CD14-positive monocyte (primary cell): Measurements from ENCODE around the gene NNMT. TPM values are rescaled to one million over a fixed set of nuclear protein-coding genes. Genes with fewer than 3 reads are reported as not detected.

ENCODE experiments used
- DNase-seq, 3 donors: peaks; one replicate each; pipeline ENCODE4 v3.0.0-alpha.2; 2011 to 2022
- H2AFZ ChIP-seq: 2 replicates; pipeline ENCODE4 v1.6.0; 2012; ENCODE audit warnings: mild to moderate bottlenecking, low read depth, low read length, inconsistent platforms; ENCODE audit not compliant: insufficient read depth, poor library complexity, severe bottlenecking
- H3K27ac ChIP-seq, 2 donors: 1 replicate in 1 of 2; 2 replicates in 1 of 2; pipeline ENCODE4 v1.5.1; 2012 to 2013; ENCODE audit warnings: low read length in 2 of 2, control low read depth in 1 of 2, inconsistent platforms in 1 of 2, low read depth in 1 of 2, mild to moderate bottlenecking in 1 of 2
- H3K27me3 ChIP-seq, 2 donors: one replicate each; pipeline versions ENCODE4 v1.6.0 to v1.6.1; 2011 to 2013; ENCODE audit warnings: low read length in 2 of 2; ENCODE audit not compliant: control insufficient read depth in 2 of 2, insufficient read depth in 2 of 2
- H3K36me3 ChIP-seq, 2 donors: replicated peaks in 1 of 2; 1 replicate in 1 of 2; 2 replicates in 1 of 2; pipeline versions ENCODE4 v1.5.1 to v1.6.1; 2012 to 2013; ENCODE audit warnings: low read length in 2 of 2, control low read depth in 1 of 2, inconsistent platforms in 1 of 2, mild to moderate bottlenecking in 1 of 2; ENCODE audit not compliant: insufficient read depth in 2 of 2, control insufficient read depth in 1 of 2
- H3K4me1 ChIP-seq, 2 donors: 1 replicate in 1 of 2; 2 replicates in 1 of 2; pipeline versions ENCODE4 v1.5.1 to v1.6.1; 2012 to 2013; ENCODE audit warnings: low read length in 2 of 2, control low read depth in 1 of 2, inconsistent platforms in 1 of 2, mild to moderate bottlenecking in 1 of 2, moderate library complexity in 1 of 2; ENCODE audit not compliant: insufficient read depth in 2 of 2, control insufficient read depth in 1 of 2
- H3K4me2 ChIP-seq: replicated peaks from 2 replicates; pipeline ENCODE3; 2012; ENCODE audit warnings: low read length, moderate library complexity, mild to moderate bottlenecking; ENCODE audit not compliant: poor library complexity, severe bottlenecking; ENCODE audit errors: extremely low read depth
- H3K4me3 ChIP-seq, 3 experiments: fragments of 200-600 bp in 1 of 3; sonication (generic) in 1 of 3; replicated peaks in 1 of 3; 1 replicate in 2 of 3; 2 replicates in 1 of 3; pipeline ENCODE4 v1.5.1; 2011 to 2013; ENCODE audit warnings: low read length in 3 of 3, mild to moderate bottlenecking in 3 of 3, control low read depth in 2 of 3, low read depth in 2 of 3, inconsistent platforms in 1 of 3, moderate library complexity in 1 of 3
- H3K79me2 ChIP-seq: 2 replicates; pipeline ENCODE4 v1.6.0; 2012; ENCODE audit warnings: mild to moderate bottlenecking, control low read depth, inconsistent platforms, low read length, moderate library complexity; ENCODE audit not compliant: insufficient read depth
- H3K9ac ChIP-seq: 2 replicates; pipeline ENCODE4 v1.6.0; 2017; ENCODE audit warnings: low read length, mild to moderate bottlenecking; ENCODE audit not compliant: insufficient read depth, poor library complexity, severe bottlenecking
- H3K9me3 ChIP-seq, 2 donors: replicated peaks in 1 of 2; 1 replicate in 1 of 2; 2 replicates in 1 of 2; pipeline versions ENCODE4 v1.5.1 to v1.6.1; 2012 to 2013; ENCODE audit warnings: low read length in 2 of 2, control low read depth in 1 of 2; ENCODE audit not compliant: control insufficient read depth in 1 of 2, insufficient read depth in 1 of 2
- H4K20me1 ChIP-seq: 2 replicates; pipeline ENCODE4 v1.6.0; 2012; ENCODE audit warnings: mild to moderate bottlenecking, low read length, control low read depth, moderate library complexity; ENCODE audit not compliant: insufficient read depth
- H3K27ac Mint-ChIP-seq, 7 donors: one replicate each; pipeline ENCODE4 v1.8.0; 2020; ENCODE audit warnings: mild to moderate bottlenecking in 7 of 7, mixed read lengths in 7 of 7, moderate library complexity in 6 of 7, inconsistent platforms in 2 of 7
- H3K27me3 Mint-ChIP-seq, 3 donors: one replicate each; pipeline ENCODE4 v1.8.0; 2021 to 2022; ENCODE audit warnings: low read depth in 3 of 3, mild to moderate bottlenecking in 3 of 3, mixed read lengths in 3 of 3, moderate library complexity in 3 of 3, inconsistent platforms in 1 of 3
- H3K36me3 Mint-ChIP-seq, 2 donors: one replicate each; pipeline ENCODE4 v1.8.0; 2020; ENCODE audit warnings: mixed read lengths in 2 of 2, inconsistent platforms in 1 of 2, mild to moderate bottlenecking in 1 of 2
- H3K4me1 Mint-ChIP-seq: one replicate; pipeline ENCODE4 v1.8.0; 2020; ENCODE audit warnings: mild to moderate bottlenecking, mixed read lengths
- H3K4me3 Mint-ChIP-seq, 2 donors: one replicate each; pipeline ENCODE4 v1.8.0; 2020; ENCODE audit warnings: mild to moderate bottlenecking in 2 of 2, mixed read lengths in 2 of 2, moderate library complexity in 1 of 2
- H3K9me3 Mint-ChIP-seq, 7 donors: one replicate each; pipeline ENCODE4 v1.8.0; 2020 to 2022; ENCODE audit warnings: mixed read lengths in 7 of 7, mild to moderate bottlenecking in 6 of 7, moderate library complexity in 6 of 7, inconsistent platforms in 2 of 7
- CTCF ChIP-seq: fragments of 200-600 bp; IDR thresholded peaks from one replicate; pipeline ENCODE4 v1.8.0; 2022; ENCODE audit warnings: antibody characterized with exemption, mild to moderate bottlenecking
- WGBS: methylation state at CpG from one replicate; pipeline ENCODE4 v1.1.5; 2013; ENCODE audit warnings: missing lambda C conversion rate; ENCODE audit not compliant: insufficient coverage; 5-methylcytosine and 5-hydroxymethylcytosine counted together
- intact Hi-C, 2 donors: fragments of 100-400 bp; cut with micrococcal nuclease; formaldehyde crosslinking; loops; one replicate each; pipeline versions ENCODE4 v1.15.0 to v1.15.1; 2023
- polyA plus RNA-seq, 3 donors: library from polyadenylated mRNA; depleted of rRNA in 1 of 3; unstranded in 2 of 3; stranded (reverse) in 1 of 3; fragments of 300-500 nt in 2 of 3; fragments of >200 nt in 1 of 3; fragmentation: Illumina TruSeq in 2 of 3; gene quantifications; 1 replicate in 2 of 3; 2 replicates in 1 of 3; pipeline ENCODE4 v1.2.3, GENCODE V29; 2012 to 2021

The NNMT gene
- polyA plus RNA-seq, 3 donors: not detected

- peaks cover 15 to 37% (median 23%) of the 10 kb centered on the region in 3 donors for H3K27me3 Mint-ChIP-seq
- no peak overlapping the region for H3K27ac Mint-ChIP-seq
These were observed 23.1 kb upstream of the NNMT start for GRCh38 chr11:114273071-114273470.

GRCh38 chr11:114273890-114274635 is 22.1 kb upstream of the NNMT start:
- no peaks in the 10 kb centered on the region for H3K36me3 Mint-ChIP-seq

More at GRCh38 chr11:114273071-114273470, 23.1 kb upstream of the NNMT start:
- H3K9me3 ChIP-seq: no peaks in the 10 kb centered on the region
- H3K4me1 Mint-ChIP-seq: no peaks in the 10 kb centered on the region
- TF ChIP-seq CTCF: no peak
- no peaks in the 10 kb centered on the region for H4K20me1 ChIP-seq
- no peaks in the 10 kb centered on the region for H3K9me3 Mint-ChIP-seq
- peaks cover 6 to 10% of the 10 kb centered on the region in 2 donors for H3K27me3 ChIP-seq
- no peak overlapping the region for H3K4me3 Mint-ChIP-seq
- H3K36me3 ChIP-seq: no peaks in the 10 kb centered on the region
- intact Hi-C loops: no loop called here
- H2AFZ ChIP-seq: no peak overlapping the region
- H3K4me2 ChIP-seq: no peak overlapping the region
- no peak overlapping the region for H3K4me3 ChIP-seq
- DNase-seq: no peak
- H3K4me1 ChIP-seq: no peaks in the 10 kb centered on the region
- 78% methylated on average over 1 of the region's 3 CpGs for WGBS
- no peak overlapping the region for H3K9ac ChIP-seq
- no peak overlapping the region for H3K27ac ChIP-seq
- no peaks in the 10 kb centered on the region for H3K36me3 Mint-ChIP-seq
- no peaks in the 10 kb centered on the region for H3K79me2 ChIP-seq

More at GRCh38 chr11:114273890-114274635, 22.1 kb upstream of the NNMT start:
- Histone ChIP-seq H3K9me3 (no peaks in the 10 kb centered on the region), H3K4me1 (no peaks in the 10 kb centered on the region), H3K9ac (no peak overlapping the region), H3K27me3 (peaks cover 6 to 9% of the 10 kb centered on the region in 2 donors), H3K79me2 (no peaks in the 10 kb centered on the region), H4K20me1 (no peaks in the 10 kb centered on the region), H2AFZ (no peak overlapping the region), H3K36me3 (no peaks in the 10 kb centered on the region), H3K4me2 (no peak overlapping the region), H3K4me3 (no peak overlapping the region), H3K27ac (no peak overlapping the region)
- Mint-ChIP-seq H3K27me3 (peaks cover 15 to 39% (median 25%) of the 10 kb centered on the region in 3 donors), H3K4me1 (no peaks in the 10 kb centered on the region), H3K27ac (peak overlapping the region in 1 of 7 donors; percentile 46), H3K4me3 (no peak overlapping the region), H3K9me3 (no peaks in the 10 kb centered on the region)
- no peak for TF ChIP-seq CTCF
- DNase-seq: no peak
- 71% methylated on average over 2 of the region's 5 CpGs for WGBS
- intact Hi-C loops: no loop called here
